ENCODE measurements around the gene MYL5. TPM values are rescaled to one million over a fixed set of nuclear protein-coding genes. Genes with fewer than 3 reads are reported as not detected.

The MYL5 gene
- polyA plus RNA-seq, 3 donors = 4.2 to 12.6 (median 7.2) TPM

DNA sequence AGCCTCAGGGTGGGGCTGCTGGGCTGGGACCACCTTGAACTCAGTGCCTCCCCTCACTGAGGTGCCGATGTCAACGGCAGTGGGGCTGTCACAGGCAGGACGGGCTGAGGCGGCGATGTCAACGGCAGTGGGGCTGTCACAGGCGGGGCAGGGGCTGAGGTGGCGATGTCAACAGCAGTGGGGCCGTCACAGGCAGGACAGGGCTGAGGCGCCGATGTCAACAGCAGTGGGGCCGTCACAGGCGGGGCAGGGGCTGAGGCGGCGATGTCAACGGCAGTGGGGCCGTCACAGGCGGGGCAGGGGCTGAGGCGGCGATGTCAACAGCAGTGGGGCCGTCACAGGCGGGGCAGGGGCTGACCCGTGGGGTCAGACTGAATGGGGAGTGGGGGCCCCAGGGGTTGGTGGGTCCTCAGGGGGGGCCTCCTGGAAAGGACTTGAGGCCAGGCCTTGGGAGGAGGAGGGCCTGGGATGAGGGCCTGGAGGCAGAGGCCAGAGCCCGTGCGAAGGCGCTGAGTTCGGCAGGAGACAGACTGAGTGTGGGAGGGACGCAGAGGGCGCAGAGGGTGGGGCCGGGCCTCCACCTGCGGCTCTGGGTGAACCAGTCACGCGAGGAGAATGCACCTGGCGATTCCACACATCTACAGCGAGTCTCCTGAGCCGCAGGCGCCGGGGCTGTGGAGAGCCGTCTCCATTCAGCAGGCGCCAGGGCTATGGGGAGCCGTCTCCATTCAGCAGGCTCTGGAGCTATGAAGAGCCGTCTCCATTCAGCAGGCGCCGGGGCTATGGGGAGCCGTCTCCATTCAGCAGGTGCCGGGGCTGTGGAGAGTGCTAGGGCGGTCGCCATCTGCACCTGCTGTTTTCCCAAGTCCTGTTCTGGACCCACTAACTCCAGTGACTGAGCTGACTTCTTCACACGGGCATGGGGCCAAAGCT is 23.1 kb upstream of the MYL5 start:
- no peak for TF ChIP-seq CTCF (IDR thresholded peaks at IDR 0.05)
- Histone ChIP-seq H3K4me2 (replicated peaks; ENCODE audit: extremely low read depth, low read length, poor library complexity, severe bottlenecking) (no peak overlapping the region), H2AFZ (ENCODE audit: insufficient read depth, low read depth, low read length, poor library complexity, severe bottlenecking) (no peak overlapping the region), H4K20me1 (ENCODE audit: insufficient read depth, low read length) (no peaks in the 10 kb centered on the region), H3K27me3 (ENCODE audit: control insufficient read depth in 2 of 2, insufficient read depth in 2 of 2, low read length in 2 of 2) (peaks cover 0 to 19% of the 10 kb centered on the region in 2 donors), H3K4me1 (ENCODE audit: control insufficient read depth in 1 of 2, insufficient read depth in 2 of 2, low read length in 2 of 2) (no peaks in the 10 kb centered on the region), H3K4me3 (replicated peaks in 1 of 3; ENCODE audit: low read depth in 2 of 3, low read length in 3 of 3) (no peak overlapping the region), H3K36me3 (replicated peaks in 1 of 2; ENCODE audit: control insufficient read depth in 1 of 2, insufficient read depth in 2 of 2, low read length in 2 of 2) (no peaks in the 10 kb centered on the region), H3K9me3 (replicated peaks in 1 of 2; ENCODE audit: control insufficient read depth in 1 of 2, insufficient read depth in 1 of 2, low read length in 2 of 2) (peaks cover 0 to 7% of the 10 kb centered on the region in 2 donors), H3K27ac (ENCODE audit: low read depth in 1 of 2, low read length in 2 of 2) (no peak overlapping the region), H3K9ac (ENCODE audit: insufficient read depth, low read length, poor library complexity, severe bottlenecking) (no peak overlapping the region), H3K79me2 (ENCODE audit: insufficient read depth, low read length) (no peaks in the 10 kb centered on the region)
- DNase-seq = no peak
- intact Hi-C loops (cut with micrococcal nuclease) = no loop called here
- Mint-ChIP-seq H3K4me3 (no peak overlapping the region), H3K36me3 (no peaks in the 10 kb centered on the region), H3K27me3 (ENCODE audit: low read depth in 3 of 3) (peaks cover 20 to 35% (median 31%) of the 10 kb centered on the region in 3 donors), H3K4me1 (no peaks in the 10 kb centered on the region), H3K9me3 (peaks cover 3 to 13% (median 9%) of the 10 kb centered on the region in 7 donors), H3K27ac (no peak overlapping the region)
- 60% methylated on average over 37 of the region's 49 CpGs for WGBS (ENCODE audit: insufficient coverage)

DNA sequence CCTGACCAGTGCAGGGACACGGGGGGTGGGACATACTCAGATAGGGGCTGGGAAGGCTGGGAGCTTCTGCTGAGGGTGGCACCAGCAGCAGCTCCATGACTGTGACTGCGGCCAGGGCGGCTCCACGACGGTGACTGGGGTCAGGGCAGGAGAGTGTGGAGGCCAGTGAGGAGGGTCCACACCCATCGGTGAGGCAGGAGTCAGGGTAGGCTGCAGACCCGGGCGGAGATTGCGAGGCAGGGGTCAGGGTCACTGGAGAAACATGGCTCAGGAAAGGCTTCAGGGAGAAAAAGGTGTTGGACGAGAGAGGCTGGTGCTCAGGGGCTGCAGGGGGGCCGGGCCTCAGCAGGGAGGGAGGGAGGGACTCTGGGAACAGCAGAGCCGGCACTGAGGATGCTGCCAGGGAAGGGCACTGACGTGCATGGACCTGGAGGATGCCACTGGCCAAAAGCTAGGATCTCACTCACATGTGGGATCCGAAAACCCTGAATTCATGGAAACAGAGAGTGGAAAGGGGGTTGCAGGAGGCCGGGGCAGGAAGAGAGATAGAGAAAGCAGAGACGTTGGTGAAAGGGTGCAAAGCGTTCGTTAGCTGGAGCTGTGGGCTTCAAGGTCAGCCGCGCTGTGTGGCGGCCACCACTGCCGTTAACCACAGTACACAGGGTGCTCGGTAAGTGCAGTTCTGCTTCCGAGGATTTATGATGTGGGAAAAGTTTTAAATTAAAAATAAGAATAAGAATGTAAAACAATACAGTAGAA is 22.3 kb upstream of the MYL5 start:
- Histone ChIP-seq H3K4me2 (replicated peaks; ENCODE audit: extremely low read depth, low read length, poor library complexity, severe bottlenecking) (no peak overlapping the region), H3K9me3 (replicated peaks in 1 of 2; ENCODE audit: control insufficient read depth in 1 of 2, insufficient read depth in 1 of 2, low read length in 2 of 2) (no peaks in the 10 kb centered on the region), H3K9ac (ENCODE audit: insufficient read depth, low read length, poor library complexity, severe bottlenecking) (no peak overlapping the region), H3K4me3 (replicated peaks in 1 of 3; ENCODE audit: low read depth in 2 of 3, low read length in 3 of 3) (no peak overlapping the region), H3K27ac (ENCODE audit: low read depth in 1 of 2, low read length in 2 of 2) (no peak overlapping the region), H4K20me1 (ENCODE audit: insufficient read depth, low read length) (no peaks in the 10 kb centered on the region), H3K36me3 (replicated peaks in 1 of 2; ENCODE audit: control insufficient read depth in 1 of 2, insufficient read depth in 2 of 2, low read length in 2 of 2) (no peaks in the 10 kb centered on the region), H3K27me3 (ENCODE audit: control insufficient read depth in 2 of 2, insufficient read depth in 2 of 2, low read length in 2 of 2) (peaks cover 0 to 15% of the 10 kb centered on the region in 2 donors), H2AFZ (ENCODE audit: insufficient read depth, low read depth, low read length, poor library complexity, severe bottlenecking) (no peak overlapping the region), H3K79me2 (ENCODE audit: insufficient read depth, low read length) (no peaks in the 10 kb centered on the region), H3K4me1 (ENCODE audit: control insufficient read depth in 1 of 2, insufficient read depth in 2 of 2, low read length in 2 of 2) (no peaks in the 10 kb centered on the region)
- Mint-ChIP-seq H3K4me3 (no peak overlapping the region), H3K9me3 (peaks cover 0 to 7% (median 3%) of the 10 kb centered on the region in 7 donors), H3K27ac (no peak overlapping the region), H3K27me3 (ENCODE audit: low read depth in 3 of 3) (peaks cover 14 to 27% (median 24%) of the 10 kb centered on the region in 3 donors), H3K36me3 (no peaks in the 10 kb centered on the region), H3K4me1 (no peaks in the 10 kb centered on the region)
- 77% methylated on average over 21 of the region's 24 CpGs for whole genome bisulfite sequencing (ENCODE audit: insufficient coverage)
- no peak for DNase-seq
- TF ChIP-seq CTCF (IDR thresholded peaks at IDR 0.05) = no peak
- intact Hi-C loops (cut with micrococcal nuclease) = no loop called here

All from CD14-positive monocyte (primary cell).